OCI-LY3 (cell line): ENCODE results near the gene ABCC8.

Source experiments
- CTCF ChIP-seq: fragments of 200-600, 300-600 bp; sonication (generic); IDR thresholded peaks from 2 replicates; pipeline ENCODE4 v1.5.1; 2014; ENCODE audit warnings: antibody characterized with exemption, low read length, low read depth
- EZH2phosphoT487 ChIP-seq: fragments of 200-600 bp; shearing (Covaris generic); IDR thresholded peaks from 2 replicates; pipeline ENCODE4 v1.6.1; 2018; ENCODE audit warnings: antibody characterized with exemption, mixed run types, low read depth

- TF ChIP-seq CTCF (no peak), EZH2phosphoT487 (no peak)
Measured at GRCh38 chr11:17432002-17432401, 44.6 kb downstream of the ABCC8 start.
